ENCODE results near the gene GRM8. TPM values are rescaled to one million over a fixed set of nuclear protein-coding genes. Genes with fewer than 3 reads are reported as not detected.

Gene GRM8
- total RNA-seq, 3 donors from 2014 or later: not detected

GRCh38 chr7:127017196-127017595 is 235.5 kb downstream of the GRM8 start:
- H3K36me3 ChIP-seq: no peaks in the 10 kb centered on the region
- H3K4me3 ChIP-seq: no peak overlapping the region
- H3K27me3 ChIP-seq: no peaks in the 10 kb centered on the region
- no peaks in the 10 kb centered on the region for H3K4me1 ChIP-seq
- TF ChIP-seq POLR2AphosphoS5 (IDR thresholded peaks at IDR 0.05) (no peak), CTCF (IDR thresholded peaks at IDR 0.05) (no peak), POLR2A (IDR thresholded peaks at IDR 0.05) (no peak)
- no peak for DNase-seq (ENCODE audit: low spot score in 2 of 2)
- H3K27ac ChIP-seq: no peak overlapping the region
- no peaks in the 10 kb centered on the region for H3K9me3 ChIP-seq
- intact Hi-C loops (cut with DNase I; ENCODE audit: low total_unique reads): no loop called here

DNA sequence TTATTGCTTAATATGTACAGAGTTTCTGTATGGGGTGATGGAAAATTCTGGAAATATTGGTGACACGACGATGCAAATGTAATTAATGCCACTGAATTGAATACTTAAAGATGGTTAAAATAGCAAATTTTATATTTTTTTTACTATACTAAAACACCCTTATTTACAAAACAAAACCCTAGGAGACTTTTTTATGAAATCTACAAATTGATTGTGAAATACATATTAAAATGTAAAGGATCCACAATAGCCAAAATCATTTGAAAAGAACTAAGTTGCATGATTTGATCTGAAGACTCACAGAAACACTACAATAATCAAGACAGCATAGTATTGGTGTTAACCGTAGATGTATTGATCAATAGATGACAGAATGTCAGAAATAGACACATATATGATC is 252.0 kb downstream of the GRM8 start:
- no peak overlapping the region for H3K4me3 ChIP-seq
- DNase-seq (ENCODE audit: low spot score in 2 of 2): no peak
- intact Hi-C loops (cut with DNase I; ENCODE audit: low total_unique reads): no loop called here
- no peaks in the 10 kb centered on the region for H3K36me3 ChIP-seq
- H3K27ac ChIP-seq: no peak overlapping the region
- TF ChIP-seq CTCF (IDR thresholded peaks at IDR 0.05): no peak
- no peak for TF ChIP-seq POLR2AphosphoS5 (IDR thresholded peaks at IDR 0.05)
- TF ChIP-seq POLR2A (IDR thresholded peaks at IDR 0.05): no peak
- H3K9me3 ChIP-seq: no peaks in the 10 kb centered on the region
- H3K4me1 ChIP-seq: no peaks in the 10 kb centered on the region
- H3K27me3 ChIP-seq: no peaks in the 10 kb centered on the region

GRCh38 chr7:126996659-126997058 is 256.1 kb downstream of the GRM8 start:
- intact Hi-C loops (cut with DNase I; ENCODE audit: low total_unique reads): no loop called here
- peaks cover 0 to 3% of the 10 kb centered on the region in 2 donors for H3K27me3 ChIP-seq

GRCh38 chr7:126993626-126994213 is 259.0 kb downstream of the GRM8 start:
- Histone ChIP-seq H3K4me1 (no peaks in the 10 kb centered on the region), H3K4me3 (no peak overlapping the region), H3K9me3 (no peaks in the 10 kb centered on the region), H3K27ac (no peak overlapping the region), H3K27me3 (peaks cover 0 to 3% of the 10 kb centered on the region in 2 donors), H3K36me3 (no peaks in the 10 kb centered on the region)
- TF ChIP-seq CTCF (IDR thresholded peaks at IDR 0.05) (no peak), POLR2A (IDR thresholded peaks at IDR 0.05) (no peak), POLR2AphosphoS5 (IDR thresholded peaks at IDR 0.05) (no peak)
- intact Hi-C loops (cut with DNase I; ENCODE audit: low total_unique reads): no loop called here
- DNase-seq (ENCODE audit: low spot score in 2 of 2): no peak

More at GRCh38 chr7:126996659-126997058, 256.1 kb downstream of the GRM8 start:
- TF ChIP-seq POLR2AphosphoS5 (IDR thresholded peaks at IDR 0.05): no peak
- no peak for TF ChIP-seq POLR2A (IDR thresholded peaks at IDR 0.05)
- TF ChIP-seq CTCF (IDR thresholded peaks at IDR 0.05): no peak
- Histone ChIP-seq H3K4me3 (no peak overlapping the region), H3K36me3 (no peaks in the 10 kb centered on the region), H3K27ac (no peak overlapping the region), H3K9me3 (no peaks in the 10 kb centered on the region), H3K4me1 (no peaks in the 10 kb centered on the region)
- no peak for DNase-seq (ENCODE audit: low spot score in 2 of 2)

- no peaks in the 10 kb centered on the region for H3K4me1 ChIP-seq
- no peak for TF ChIP-seq CTCF (IDR thresholded peaks at IDR 0.05)
- no peak for TF ChIP-seq POLR2A (IDR thresholded peaks at IDR 0.05)
- TF ChIP-seq POLR2AphosphoS5 (IDR thresholded peaks at IDR 0.05): no peak
- no peak for DNase-seq (ENCODE audit: low spot score in 2 of 2)
- intact Hi-C loops (cut with DNase I; ENCODE audit: low total_unique reads): no loop called here
- H3K9me3 ChIP-seq: no peaks in the 10 kb centered on the region
- no peaks in the 10 kb centered on the region for H3K27me3 ChIP-seq
- H3K4me3 ChIP-seq: no peak overlapping the region
- no peaks in the 10 kb centered on the region for H3K36me3 ChIP-seq
- H3K27ac ChIP-seq: no peak overlapping the region
Observed at GRCh38 chr7:126988022-126988421, 264.7 kb downstream of the GRM8 start.

Data from breast epithelium (tissue), 4 donors.